Measurements from ENCODE around the gene EFEMP2.
"Not testable (repeated sequence)": the region's sequence is repeated elsewhere in the genome, so short reads cannot be mapped to it uniquely, and the experiment has no call there.

Gene EFEMP2

GRCh38 chr11:65854852-65855837 lies 17.5 kb downstream of the EFEMP2 start:
- DNase-seq (ENCODE audit: low spot score) = no peak

GRCh38 chr11:65854161-65854592 lies 18.4 kb downstream of the EFEMP2 start:
- no peak for DNase-seq (ENCODE audit: low spot score)

DNA sequence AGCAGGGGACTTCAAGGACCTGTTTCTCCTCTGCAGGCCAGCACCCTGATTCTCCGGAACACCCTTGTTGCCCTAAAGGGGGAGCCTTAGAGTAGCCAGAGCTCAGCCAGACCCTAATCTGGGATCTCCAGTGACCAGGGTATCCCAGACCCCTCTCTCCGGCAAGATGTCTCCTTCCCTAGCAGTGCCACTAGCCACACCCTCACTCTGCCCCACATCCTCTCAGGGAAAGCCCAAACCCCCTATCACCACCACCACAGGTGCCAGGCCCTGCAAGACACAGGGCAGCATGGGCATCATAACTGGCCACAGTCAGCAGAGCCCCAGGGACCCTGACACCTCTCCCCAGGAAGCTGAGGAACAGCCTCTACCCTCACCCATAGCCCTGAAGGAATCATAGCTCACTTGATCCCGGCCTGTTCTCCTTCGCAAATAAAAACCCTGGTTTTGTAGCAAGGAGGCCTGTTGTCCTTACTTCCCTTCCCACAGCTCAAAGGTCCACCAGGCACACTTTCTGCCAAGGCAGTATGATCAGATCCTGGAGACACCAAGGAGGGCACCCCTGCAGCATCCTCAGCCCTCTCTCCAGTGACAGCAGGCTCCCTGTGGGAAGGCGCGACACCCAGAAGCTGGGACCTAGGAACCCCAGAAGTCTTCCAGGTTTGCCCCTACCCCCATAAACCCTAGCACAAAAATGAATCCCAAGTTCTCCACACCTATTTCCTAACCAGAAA lies 19.2 kb downstream of the EFEMP2 start:
- DNase-seq (ENCODE audit: low spot score) = no peak

GRCh38 chr11:65852508-65853245 lies 19.9 kb downstream of the EFEMP2 start:
- DNase-seq (ENCODE audit: low spot score) = no peak

GRCh38 chr11:65851811-65852507 lies 20.6 kb downstream of the EFEMP2 start:
- no peak for DNase-seq (ENCODE audit: low spot score)

DNA sequence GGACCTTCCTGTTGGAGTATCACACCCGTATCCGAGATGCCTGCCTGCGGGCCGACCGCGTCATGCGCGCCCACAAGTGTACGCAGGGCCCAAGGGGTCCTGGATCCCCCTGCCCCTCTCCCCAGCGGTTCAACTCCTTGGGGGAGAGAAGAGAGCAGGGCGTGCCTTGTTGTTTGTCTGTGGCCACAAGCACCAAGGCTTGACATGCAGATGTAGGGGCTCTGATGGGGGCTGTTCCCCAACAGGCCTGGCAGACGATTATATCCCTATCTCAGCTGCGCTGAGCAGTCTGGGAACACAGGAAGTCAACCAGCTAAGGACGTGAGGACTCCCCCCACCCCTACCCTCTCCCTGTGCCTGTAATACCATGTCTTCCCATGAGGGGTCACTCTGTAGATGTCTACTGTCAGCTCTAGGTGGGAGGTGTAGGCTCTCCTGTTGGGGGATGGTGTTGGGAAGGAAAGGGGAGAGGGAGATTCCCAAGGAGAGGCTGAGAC lies 21.5 kb downstream of the EFEMP2 start:
- DNase-seq (ENCODE audit: low spot score) = no peak

- DNase-seq (ENCODE audit: low spot score) = no peak
These were observed 22.1 kb downstream of the EFEMP2 start for GRCh38 chr11:65850217-65851082.

GRCh38 chr11:65849771-65850216 lies 22.8 kb downstream of the EFEMP2 start:
- no peak for DNase-seq (ENCODE audit: low spot score)

- no peak for DNase-seq (ENCODE audit: low spot score)
These were observed 23.2 kb downstream of the EFEMP2 start for GRCh38 chr11:65849366-65849765.

DNA sequence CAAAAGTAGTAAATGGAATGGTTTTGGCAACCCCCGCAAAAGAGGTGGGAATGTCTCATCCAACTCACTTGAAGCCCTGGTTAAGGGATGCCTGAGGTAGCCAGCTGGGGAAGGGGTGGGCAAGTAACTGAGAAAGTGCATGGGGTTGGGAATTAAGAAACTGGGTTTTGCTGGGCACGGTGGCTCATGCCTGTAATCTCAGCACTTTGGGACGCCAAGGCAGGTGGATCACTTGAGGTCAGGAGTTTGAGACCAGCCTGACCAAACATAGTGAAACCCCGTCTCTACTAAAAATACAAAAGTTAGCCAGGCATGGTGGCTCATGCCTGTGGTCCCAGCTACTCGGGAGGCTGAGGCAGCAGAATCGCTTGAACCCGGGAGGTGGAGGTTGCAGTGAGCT lies 23.9 kb downstream of the EFEMP2 start:
- not testable (repeated sequence) for DNase-seq (ENCODE audit: low spot score)

GRCh38 chr11:65847746-65848145 lies 24.9 kb downstream of the EFEMP2 start:
- DNase-seq (ENCODE audit: low spot score) = no peak

GRCh38 chr11:65844231-65844872 lies 28.2 kb downstream of the EFEMP2 start:
- DNase-seq (ENCODE audit: low spot score) = no peak

DNA sequence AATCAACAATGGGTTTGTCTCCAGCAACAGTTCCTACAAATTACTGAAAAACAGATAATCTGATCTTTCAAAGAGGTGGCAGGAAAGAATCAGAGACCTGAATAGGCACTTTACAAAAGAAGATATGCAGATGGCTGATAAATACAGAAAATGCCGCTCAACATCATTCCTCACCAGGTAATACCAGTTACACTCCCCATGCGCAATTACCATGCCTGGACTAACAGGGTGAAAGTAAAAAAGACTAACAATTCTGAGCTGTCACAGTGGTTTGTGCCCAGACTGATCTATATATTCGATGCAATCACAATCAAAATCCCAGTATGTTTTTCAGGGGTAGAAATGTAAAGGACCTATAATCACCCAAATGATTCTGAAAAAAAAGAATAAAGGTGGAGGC lies 28.8 kb downstream of the EFEMP2 start:
- no peak for DNase-seq (ENCODE audit: low spot score)

GRCh38 chr11:65842144-65842543 lies 30.5 kb downstream of the EFEMP2 start:
- DNase-seq (ENCODE audit: low spot score) = no peak

DNA sequence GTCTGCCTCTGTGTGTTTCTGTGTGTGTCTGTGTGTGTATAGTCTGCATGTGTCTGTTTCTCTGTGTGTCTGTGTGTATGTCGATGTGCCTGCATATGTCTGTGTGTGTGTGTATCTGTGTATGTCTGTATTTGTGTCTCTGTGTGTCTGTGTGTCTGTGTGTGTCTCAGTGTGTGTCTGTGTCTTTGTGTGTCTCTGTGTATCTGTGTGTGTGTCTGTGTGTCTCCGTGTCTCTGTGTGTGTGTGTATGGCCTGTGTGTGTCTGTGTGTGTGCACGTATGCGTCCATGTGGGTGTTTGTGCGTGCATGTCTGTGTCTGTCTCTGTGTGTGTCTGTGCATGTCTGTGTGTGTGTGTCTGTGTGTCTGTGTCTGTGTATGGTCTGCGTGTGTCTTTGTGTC lies 38.4 kb downstream of the EFEMP2 start:
- DNase-seq (ENCODE audit: low spot score) = no peak

DNA sequence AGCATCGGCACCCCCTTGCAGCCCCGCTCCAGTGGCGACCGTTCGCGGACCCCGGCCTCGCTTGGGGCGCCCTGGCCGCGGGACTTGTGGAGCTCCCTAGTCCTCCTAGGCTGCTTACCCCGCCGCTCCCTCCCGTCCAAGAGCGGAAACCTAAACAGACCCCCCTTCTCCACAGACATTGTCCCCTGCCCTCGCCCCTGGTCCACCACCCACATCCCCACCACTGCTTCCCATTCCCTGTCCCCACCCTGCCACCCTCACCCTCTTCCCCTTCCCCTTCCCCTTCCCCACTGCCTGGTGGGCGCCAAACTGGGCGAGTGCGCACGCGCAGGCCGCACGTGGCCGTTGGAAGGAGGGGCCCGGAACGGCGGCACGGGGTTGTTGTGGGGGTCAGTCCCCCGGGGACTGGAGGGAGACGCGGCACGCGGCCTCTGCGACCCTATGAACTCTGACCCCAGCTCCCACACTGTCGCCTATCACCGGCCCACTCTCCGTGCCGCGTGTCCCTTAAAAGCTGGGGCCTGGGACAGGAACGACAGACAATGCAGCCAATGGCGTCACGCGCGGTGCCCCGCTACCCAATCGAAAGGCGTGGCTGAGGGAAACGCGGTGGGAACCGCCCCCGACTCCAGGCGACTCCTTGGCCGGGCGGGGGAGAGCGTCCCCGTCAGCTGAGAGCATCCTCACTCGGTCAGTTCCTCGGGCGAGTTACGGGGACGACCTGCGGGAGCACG lies 39.1 kb downstream of the EFEMP2 start, which contains the start of gene SNX32:
TSS of gene SNX32 (plus strand) at position 667 of the 734 bp plus-strand sequence. CDS start 103 bp downstream, outside the sequence.
- DNase-seq (ENCODE audit: low spot score) = no peak

GRCh38 chr11:65832231-65832630 lies 40.4 kb downstream of the EFEMP2 start:
- DNase-seq (ENCODE audit: low spot score) = not testable (repeated sequence)

DNA sequence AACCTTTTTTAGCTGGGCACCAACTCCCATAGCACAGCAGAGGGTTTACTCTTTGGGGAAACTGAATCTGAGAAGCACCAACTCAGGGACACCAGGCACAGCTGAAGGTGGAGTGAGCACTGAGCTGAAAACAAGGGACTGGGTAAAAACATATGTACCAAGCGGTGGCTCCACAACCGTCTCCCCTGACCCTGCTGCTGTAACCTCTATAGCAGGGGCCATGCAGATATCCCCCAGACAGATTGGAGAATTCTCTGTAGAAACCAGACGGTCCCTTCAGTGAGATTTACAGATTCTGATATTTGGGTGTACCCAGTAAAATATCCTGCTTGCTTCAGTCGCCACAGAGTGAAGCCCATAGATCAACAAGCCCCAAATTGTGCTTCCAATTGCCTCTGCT lies 43.1 kb downstream of the EFEMP2 start:
- DNase-seq (ENCODE audit: low spot score) = no peak
